CD4-positive, alpha-beta T cell treated with Interleukin-6 at 100 ng/mL for 8 hours (primary cell): ENCODE results near the gene KSR2.
A peak's percentile ranks its signal among the peaks of the same experiment; 100 is the strongest.
"Not testable (repeated sequence)": the region's sequence is repeated elsewhere in the genome, so short reads cannot be mapped to it uniquely, and the experiment has no call there.

Experiments used
- DNase-seq: peaks from one replicate; pipeline ENCODE4 v3.0.0-alpha.2; 2020; ENCODE audit warnings: mixed read lengths, low spot score

KSR2 gene

DNA sequence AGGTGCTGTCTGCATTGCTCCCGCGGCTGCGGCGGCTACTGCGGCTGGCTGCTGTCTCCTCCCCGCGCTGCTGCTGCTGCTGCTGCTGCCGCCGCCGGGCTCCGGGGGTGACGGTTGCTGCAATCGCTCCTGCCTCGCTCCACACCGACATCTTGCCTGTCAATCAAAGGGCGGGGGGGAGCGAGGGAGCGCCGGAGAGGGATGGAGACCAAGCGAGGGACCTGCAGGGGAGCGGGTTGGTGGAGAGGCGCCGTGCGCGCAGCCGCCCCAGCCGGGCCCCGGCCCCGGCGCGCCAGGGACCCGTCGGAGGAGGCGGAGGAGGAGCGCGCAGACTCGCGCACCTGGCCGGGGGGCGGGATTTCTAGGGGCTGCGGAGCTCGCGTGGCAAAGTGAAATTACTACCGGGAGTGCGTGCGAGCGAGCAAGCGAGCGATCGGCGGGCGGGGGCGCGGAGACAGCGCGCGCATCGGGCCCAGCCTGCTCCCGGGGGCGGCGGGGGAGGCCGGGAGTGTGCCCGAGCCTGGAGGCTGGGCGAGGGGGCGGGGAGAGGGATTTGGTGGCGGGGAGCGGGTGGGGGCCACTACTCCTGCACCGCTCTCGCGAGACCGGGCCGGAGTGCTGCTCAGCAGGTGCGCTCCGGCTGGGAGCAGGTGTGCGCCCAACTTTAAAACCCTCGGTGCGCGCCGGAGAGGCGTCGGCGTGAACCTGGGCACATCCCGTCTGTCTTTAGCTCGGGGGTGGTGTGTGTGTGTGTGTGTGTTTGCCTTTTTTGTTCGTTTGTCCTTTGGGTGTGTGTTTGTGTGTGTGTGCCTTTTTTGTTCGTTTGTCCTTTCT lies at the start of gene KSR2:
Gene KSR2, minus strand, starts transcription at position 165 of the 834 bp plus-strand sequence. CDS start 735 bp downstream, outside the sequence.
- DNase-seq: peak; percentile 8

- DNase-seq: no peak
These were observed 49.1 kb upstream of the KSR2 start for GRCh38 chr12:118017926-118018325.

DNA sequence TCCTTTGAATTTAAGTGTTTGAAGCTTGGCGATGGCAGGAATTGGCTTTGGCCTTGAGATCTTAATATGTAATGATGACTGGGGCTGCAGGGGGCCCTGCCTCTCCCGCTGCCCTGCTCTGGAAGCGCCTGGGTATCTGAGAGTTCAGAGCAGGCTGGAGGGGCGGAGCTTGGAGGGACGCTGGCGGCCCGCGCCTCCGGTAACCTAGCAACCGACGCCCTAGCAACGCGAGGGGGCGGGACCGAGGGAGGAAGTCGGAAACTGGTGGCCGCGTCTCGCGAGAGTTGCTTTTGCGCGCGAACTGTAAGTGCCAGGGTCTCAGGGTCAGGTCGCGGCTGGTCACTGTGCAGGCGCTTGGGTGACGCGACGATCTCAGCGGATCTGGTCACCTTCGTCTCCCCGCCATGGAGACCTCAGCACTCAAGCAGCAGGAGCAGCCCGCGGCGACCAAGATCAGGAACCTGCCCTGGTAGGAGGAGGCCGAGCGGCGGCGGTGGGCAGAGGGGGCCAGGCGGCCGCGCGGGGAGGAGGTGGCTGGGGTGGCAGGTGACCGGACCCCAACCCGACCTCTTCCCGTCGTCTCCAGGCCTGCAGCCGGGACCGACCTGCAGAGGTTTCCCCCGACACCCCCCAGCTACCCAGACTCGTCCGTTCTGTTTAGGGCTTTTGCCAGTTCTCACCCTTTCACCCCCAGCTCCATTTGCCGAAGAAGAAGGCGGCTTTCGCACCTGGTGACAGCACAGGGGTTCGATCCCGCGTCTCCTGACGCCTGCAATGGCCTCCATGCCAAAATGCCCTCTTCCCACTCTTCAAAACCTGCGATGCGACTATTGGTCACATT lies 47.9 kb upstream of the KSR2 start, which contains the start of gene RFC5:
Gene RFC5, plus strand, starts transcription at position 280 of the 841 bp plus-strand sequence. Its CDS starts 125 bp downstream, at position 405.
- DNase-seq: peak; percentile 97

- DNase-seq: no peak
These were observed 47.2 kb upstream of the KSR2 start for GRCh38 chr12:118015944-118016343.

- DNase-seq: no peak
These were observed 46.5 kb upstream of the KSR2 start for GRCh38 chr12:118015306-118015705.

- DNase-seq: no peak
These were observed 44.5 kb upstream of the KSR2 start for GRCh38 chr12:118013283-118013682.

GRCh38 chr12:118011961-118012360 lies 43.2 kb upstream of the KSR2 start:
- DNase-seq: no peak

DNA sequence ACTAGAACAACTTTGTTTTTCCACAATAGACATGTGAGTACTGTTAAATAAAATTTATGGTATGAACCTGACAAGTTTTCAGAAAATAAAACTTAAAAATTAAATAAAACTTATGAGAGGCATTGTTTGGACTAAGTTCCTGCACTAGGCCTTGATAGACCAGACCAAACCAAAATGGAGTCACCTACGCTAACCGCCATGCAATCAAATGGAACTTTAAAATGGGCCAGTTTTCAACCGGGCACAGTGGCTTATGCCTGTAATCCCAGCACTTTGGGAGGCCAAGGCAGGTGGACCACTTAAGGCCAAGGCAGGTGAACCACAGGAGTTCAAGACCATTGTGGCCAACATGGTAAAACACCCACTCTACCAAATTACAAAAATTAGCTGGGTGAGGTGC lies 42.6 kb upstream of the KSR2 start:
- no peak for DNase-seq

GRCh38 chr12:118010903-118011302 lies 42.1 kb upstream of the KSR2 start:
- DNase-seq: no peak

GRCh38 chr12:117999806-118000205 lies 31.0 kb upstream of the KSR2 start:
- DNase-seq: not testable (repeated sequence)

- DNase-seq: no peak
These were observed 29.9 kb upstream of the KSR2 start for GRCh38 chr12:117998719-117999118.

DNA sequence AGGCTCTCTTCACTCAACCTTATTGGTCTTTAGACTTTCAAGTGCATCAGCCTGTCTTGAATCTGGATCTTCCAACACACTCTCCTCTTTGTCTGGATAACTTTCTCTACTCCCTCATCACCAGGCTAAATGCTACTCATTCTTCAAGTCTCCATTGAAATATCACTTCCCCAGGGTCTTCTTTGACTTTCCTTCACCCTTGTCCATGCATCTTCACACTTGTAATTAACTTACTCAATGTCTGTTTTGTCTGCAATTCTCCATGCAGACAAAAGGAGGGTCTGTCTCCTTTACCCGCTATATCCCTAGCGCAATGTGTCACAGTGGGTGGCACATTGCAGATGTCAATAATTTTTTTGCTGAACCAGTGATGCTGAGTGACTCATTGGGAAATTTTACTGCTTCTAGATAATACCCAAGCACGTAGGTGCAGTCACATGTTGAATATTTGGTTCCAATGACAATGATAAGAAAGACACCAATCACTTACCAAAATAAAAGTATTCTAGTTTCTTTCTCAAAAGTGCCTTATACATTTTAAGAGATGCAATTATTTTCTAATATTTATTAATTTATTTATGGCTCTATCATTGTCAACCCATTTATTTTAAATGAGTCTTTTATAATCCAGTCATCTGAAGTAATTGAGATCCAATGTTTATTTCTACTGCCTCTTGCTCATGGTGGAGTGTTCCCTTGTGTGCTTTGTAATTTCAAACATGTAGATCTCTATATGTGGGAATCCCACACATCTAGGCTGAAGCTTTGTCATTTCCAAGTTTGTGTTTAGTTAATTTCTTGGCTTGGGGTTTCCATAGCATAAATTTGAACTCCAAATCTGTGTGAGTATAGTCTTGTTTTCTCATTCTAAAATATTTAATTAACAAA lies 26.0 kb upstream of the KSR2 start:
- DNase-seq: no peak

- DNase-seq: no peak
These were observed 18.1 kb upstream of the KSR2 start for GRCh38 chr12:117986705-117987469.

GRCh38 chr12:117985182-117985581 lies 16.4 kb upstream of the KSR2 start:
- no peak for DNase-seq

- DNase-seq: no peak
These were observed 12.5 kb upstream of the KSR2 start for GRCh38 chr12:117981267-117981666.

DNA sequence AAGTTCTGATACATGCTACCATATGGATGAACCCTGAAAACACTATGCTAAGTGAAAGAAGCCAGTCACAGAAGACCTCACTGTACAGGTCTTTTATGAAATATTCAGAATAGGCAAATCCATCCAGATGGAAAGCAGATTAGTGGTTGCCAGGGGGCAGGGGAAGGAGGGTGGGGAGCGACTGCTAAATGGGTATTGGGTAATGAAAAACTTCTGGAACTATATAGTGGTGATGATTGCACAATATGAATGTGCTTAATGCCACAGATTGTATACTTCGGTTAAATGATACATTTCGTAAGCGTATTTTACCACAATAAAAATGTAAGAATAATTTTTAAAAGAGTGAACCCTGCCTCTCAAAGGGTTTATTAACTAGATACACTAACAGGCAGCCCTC lies 11.8 kb upstream of the KSR2 start:
- DNase-seq: no peak

- no peak for DNase-seq
These were observed 8.6 kb upstream of the KSR2 start for GRCh38 chr12:117977373-117977772.

DNA sequence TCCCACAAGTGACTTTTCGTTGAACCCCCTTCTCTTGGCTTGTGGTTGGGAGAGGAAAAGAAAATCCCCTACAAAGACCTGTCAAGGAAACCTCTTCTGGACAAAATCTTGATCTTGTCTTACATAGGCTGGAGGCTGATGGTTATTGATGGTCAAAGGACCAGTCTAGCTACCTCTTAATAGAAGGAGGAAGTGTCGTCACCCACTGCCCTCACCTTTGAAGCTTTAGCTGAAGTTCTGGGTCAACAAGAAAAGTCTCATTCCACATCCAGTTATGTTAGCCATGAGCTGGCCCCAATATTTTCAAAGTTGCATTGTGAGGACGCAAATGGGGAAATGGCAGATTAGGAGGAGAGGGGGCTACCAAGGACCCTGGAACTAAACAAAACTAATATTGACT lies 6.2 kb upstream of the KSR2 start:
- DNase-seq: no peak

DNA sequence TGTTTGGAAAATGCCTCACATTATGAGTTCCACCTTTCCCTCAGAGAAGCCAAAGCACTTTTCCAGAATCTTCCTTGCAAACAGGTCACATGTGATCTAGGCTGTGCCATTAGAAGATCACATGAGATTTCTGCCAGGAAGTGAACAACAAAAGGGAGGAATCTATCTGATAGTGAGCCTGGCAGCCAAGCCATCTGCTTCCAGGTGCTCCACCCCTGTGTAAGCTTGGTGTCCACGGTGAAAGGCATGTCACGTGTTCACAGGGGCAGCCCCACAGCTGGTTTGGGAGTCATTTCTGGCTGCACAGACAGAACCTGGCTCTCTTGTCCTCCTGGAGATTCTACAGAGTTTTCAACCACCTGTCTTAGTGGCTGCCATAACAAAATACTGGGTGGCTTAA lies 3.5 kb upstream of the KSR2 start:
- no peak for DNase-seq

- DNase-seq: no peak
These were observed 1.5 kb upstream of the KSR2 start for GRCh38 chr12:117970334-117970733.

- DNase-seq: no peak
These were observed 520 bp downstream of the KSR2 start for GRCh38 chr12:117968151-117968789.
